Adrenal gland (tissue), 5 donors: ENCODE data around the gene SUGP1.

ENCODE experiments used
- POLR2A ChIP-seq, 2 donors: fragments of 450-650 bp; IDR thresholded peaks; one replicate each; pipeline ENCODE4 v1.6.1; 2017; ENCODE audit warnings: antibody characterized with exemption in 2 of 2, mild to moderate bottlenecking in 2 of 2, moderate library complexity in 1 of 2
- TF ChIP-seq, protein P1 (sequence below), 6 experiments: fragments of 450-650 bp in 4 of 6; fragments of 200-600 bp in 2 of 6; sonication (generic) in 1 of 6; IDR thresholded peaks; 1 replicate in 5 of 6; 2 replicates in 1 of 6; pipeline versions ENCODE4 v1.5.1 to v1.8.0; 2016 to 2021; ENCODE audit warnings: antibody characterized with exemption in 6 of 6, mild to moderate bottlenecking in 2 of 6, moderate library complexity in 1 of 6
- donor health status: DM: no; HTN: no; CAD: no.

DNA sequence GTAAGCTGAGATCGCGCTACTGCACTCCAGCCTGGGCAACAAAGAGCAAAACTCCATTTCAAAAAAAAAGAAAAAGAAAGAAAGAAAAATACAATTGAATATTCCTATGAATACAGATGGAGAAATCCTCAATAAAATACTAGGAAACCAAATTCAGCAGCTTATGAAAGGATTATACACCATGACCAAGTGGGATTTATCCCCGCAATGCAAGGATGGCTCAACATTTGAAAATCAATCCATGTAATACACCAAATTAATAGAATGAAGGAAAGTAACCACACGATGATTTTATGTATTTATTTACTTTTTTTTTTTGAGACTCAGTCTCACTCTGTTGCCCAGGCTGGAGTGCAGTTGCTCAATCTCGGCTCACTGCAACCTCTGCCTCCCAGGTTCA, 27.7 kb downstream of the SUGP1 start:
- TF ChIP-seq, protein P1, sequence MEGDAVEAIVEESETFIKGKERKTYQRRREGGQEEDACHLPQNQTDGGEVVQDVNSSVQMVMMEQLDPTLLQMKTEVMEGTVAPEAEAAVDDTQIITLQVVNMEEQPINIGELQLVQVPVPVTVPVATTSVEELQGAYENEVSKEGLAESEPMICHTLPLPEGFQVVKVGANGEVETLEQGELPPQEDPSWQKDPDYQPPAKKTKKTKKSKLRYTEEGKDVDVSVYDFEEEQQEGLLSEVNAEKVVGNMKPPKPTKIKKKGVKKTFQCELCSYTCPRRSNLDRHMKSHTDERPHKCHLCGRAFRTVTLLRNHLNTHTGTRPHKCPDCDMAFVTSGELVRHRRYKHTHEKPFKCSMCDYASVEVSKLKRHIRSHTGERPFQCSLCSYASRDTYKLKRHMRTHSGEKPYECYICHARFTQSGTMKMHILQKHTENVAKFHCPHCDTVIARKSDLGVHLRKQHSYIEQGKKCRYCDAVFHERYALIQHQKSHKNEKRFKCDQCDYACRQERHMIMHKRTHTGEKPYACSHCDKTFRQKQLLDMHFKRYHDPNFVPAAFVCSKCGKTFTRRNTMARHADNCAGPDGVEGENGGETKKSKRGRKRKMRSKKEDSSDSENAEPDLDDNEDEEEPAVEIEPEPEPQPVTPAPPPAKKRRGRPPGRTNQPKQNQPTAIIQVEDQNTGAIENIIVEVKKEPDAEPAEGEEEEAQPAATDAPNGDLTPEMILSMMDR (IDR thresholded peaks at IDR 0.05), result no peak
- no peak for TF ChIP-seq POLR2A (IDR thresholded peaks at IDR 0.05)
